ENCODE data around the gene HS6ST3. TPM values are rescaled to one million over a fixed set of nuclear protein-coding genes. Genes with fewer than 3 reads are reported as not detected.
A peak's percentile ranks its signal among the peaks of the same experiment; 100 is the strongest.

The HS6ST3 gene
- polyA plus RNA-seq, 6 donors from 2014 or later: not detected

DNA sequence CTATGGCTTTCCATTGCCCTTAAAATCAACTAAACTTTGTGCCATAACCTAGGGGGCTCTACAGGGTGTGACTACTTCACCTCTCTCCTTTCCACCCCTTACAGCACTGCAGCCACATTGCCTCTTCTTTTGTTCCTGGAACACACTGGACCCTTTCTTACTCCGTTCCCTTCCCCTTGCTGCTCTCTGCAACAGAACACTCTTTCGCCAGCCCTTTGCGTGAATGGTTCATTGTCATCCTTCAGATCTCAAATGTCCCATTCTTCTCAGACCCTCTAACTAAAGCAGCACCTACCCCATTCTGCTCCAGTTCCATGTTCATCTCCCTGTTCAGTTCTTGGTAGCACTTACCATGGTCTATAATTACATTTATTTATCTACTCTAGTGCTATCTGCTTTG, 696.1 kb downstream of the HS6ST3 start:
- DNase-seq: no peak
- no peak for ATAC-seq (ENCODE audit: low read depth in 2 of 2)
- no peak overlapping the region for H3K4me3 Mint-ChIP-seq
- peaks cover 0 to 14% (median 4%) of the 10 kb centered on the region in 7 donors for H3K9me3 Mint-ChIP-seq
- no peaks in the 10 kb centered on the region for H3K36me3 Mint-ChIP-seq
- H3K27ac Mint-ChIP-seq: no peak overlapping the region
- H3K4me1 Mint-ChIP-seq: no peaks in the 10 kb centered on the region
- no peaks in the 10 kb centered on the region for H3K27me3 Mint-ChIP-seq

DNA sequence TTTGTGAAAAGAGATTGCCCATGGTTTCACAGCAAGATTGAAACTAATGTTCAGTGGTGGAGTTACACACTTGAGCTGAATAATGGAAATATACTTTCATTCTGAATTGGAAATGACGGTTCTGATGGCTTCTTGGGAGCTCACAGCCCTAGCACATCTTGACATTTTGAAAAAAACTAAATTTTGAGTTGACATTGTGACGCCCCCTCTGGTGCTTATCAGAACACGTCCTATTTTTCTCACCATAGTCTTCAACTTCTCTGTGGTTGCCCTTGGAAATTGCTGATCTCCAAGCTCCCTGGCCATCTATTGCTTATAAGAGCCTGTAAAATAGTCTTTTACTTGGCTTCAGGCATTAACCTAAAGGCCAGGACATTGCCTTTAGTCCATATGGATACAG, 702.3 kb downstream of the HS6ST3 start:
- H3K4me1 Mint-ChIP-seq: no peaks in the 10 kb centered on the region
- no peak for DNase-seq
- no peaks in the 10 kb centered on the region for H3K36me3 Mint-ChIP-seq
- no peak for ATAC-seq (ENCODE audit: low read depth in 2 of 2)
- no peaks in the 10 kb centered on the region for H3K27me3 Mint-ChIP-seq
- H3K9me3 Mint-ChIP-seq: peaks cover 0 to 3% (median 2%) of the 10 kb centered on the region in 7 donors
- no peak overlapping the region for H3K4me3 Mint-ChIP-seq
- H3K27ac Mint-ChIP-seq: no peak overlapping the region

- Mint-ChIP-seq H3K27me3 (no peaks in the 10 kb centered on the region), H3K9me3 (peaks cover 0 to 4% (median 2%) of the 10 kb centered on the region in 7 donors), H3K4me3 (no peak overlapping the region), H3K36me3 (no peaks in the 10 kb centered on the region), H3K4me1 (no peaks in the 10 kb centered on the region), H3K27ac (no peak overlapping the region)
- DNase-seq (no peak), ATAC-seq (ENCODE audit: low read depth in 2 of 2) (no peak)
Measured at GRCh38 chr13:96792736-96793403, 703.0 kb downstream of the HS6ST3 start.

DNA sequence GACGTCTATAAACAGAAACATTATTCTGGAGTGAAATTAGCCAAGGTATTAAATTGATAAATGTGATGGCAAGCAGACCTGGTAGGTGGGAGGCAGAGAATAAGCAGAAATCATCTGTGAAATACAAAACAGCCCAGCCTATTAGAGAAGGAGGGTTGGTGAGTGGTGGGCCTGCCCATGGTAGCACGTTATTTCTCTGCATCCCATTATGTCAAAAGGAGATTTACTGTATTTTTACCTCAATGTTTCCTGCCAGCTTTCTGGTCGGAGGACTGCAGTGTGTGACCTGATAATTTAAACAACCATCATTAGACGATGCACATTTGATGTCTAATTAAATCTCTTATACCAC, 703.5 kb downstream of the HS6ST3 start:
- ATAC-seq (ENCODE audit: low read depth in 2 of 2) (no peak), DNase-seq (no peak)
- Mint-ChIP-seq H3K27ac (no peak overlapping the region), H3K36me3 (no peaks in the 10 kb centered on the region), H3K9me3 (peaks cover 0 to 8% (median 2%) of the 10 kb centered on the region in 7 donors), H3K4me1 (no peaks in the 10 kb centered on the region), H3K27me3 (no peaks in the 10 kb centered on the region), H3K4me3 (no peak overlapping the region)

- Mint-ChIP-seq H3K27me3 (no peaks in the 10 kb centered on the region), H3K36me3 (no peaks in the 10 kb centered on the region), H3K9me3 (peaks cover 0 to 8% (median 2%) of the 10 kb centered on the region in 7 donors), H3K27ac (no peak overlapping the region), H3K4me1 (no peaks in the 10 kb centered on the region), H3K4me3 (no peak overlapping the region)
- DNase-seq: no peak
- no peak for ATAC-seq (ENCODE audit: low read depth in 2 of 2)
Measured at GRCh38 chr13:96794669-96795068, 704.8 kb downstream of the HS6ST3 start.

- Mint-ChIP-seq H3K27ac (no peak overlapping the region), H3K36me3 (no peaks in the 10 kb centered on the region), H3K4me1 (no peaks in the 10 kb centered on the region), H3K27me3 (no peaks in the 10 kb centered on the region), H3K4me3 (no peak overlapping the region), H3K9me3 (peaks cover 0 to 8% (median 3%) of the 10 kb centered on the region in 7 donors)
- no peak for DNase-seq
- no peak for ATAC-seq (ENCODE audit: low read depth in 2 of 2)
Measured at GRCh38 chr13:96795670-96796069, 705.8 kb downstream of the HS6ST3 start.

- Mint-ChIP-seq H3K27me3 (no peaks in the 10 kb centered on the region), H3K4me1 (no peaks in the 10 kb centered on the region), H3K36me3 (no peaks in the 10 kb centered on the region), H3K9me3 (peaks cover 0 to 8% (median 4%) of the 10 kb centered on the region in 7 donors), H3K4me3 (no peak overlapping the region), H3K27ac (no peak overlapping the region)
- no peak for ATAC-seq (ENCODE audit: low read depth in 2 of 2)
- DNase-seq: no peak
Measured at GRCh38 chr13:96796091-96796633, 706.3 kb downstream of the HS6ST3 start.

DNA sequence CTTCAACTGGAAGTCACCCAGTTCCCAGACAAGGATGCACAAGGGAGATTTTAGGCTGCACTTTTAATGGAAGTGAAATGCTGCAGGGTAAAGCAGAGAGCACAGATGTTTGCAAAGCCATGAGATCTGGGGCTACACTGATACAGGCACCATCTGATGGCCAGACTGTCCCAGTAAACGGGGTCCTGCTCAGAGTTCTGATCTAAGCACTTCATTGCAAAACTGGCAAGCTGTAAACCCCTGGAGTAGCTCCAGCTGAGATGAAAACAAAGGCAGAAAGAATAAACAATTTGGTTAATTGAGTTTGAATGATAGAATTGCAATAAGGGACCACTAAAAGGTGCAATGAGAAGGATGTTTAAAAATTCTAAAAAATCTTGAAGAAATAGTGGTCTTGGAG, 707.2 kb downstream of the HS6ST3 start:
- H3K27ac Mint-ChIP-seq: no peak overlapping the region
- H3K27me3 Mint-ChIP-seq: no peaks in the 10 kb centered on the region
- no peak overlapping the region for H3K4me3 Mint-ChIP-seq
- DNase-seq (no peak), ATAC-seq (ENCODE audit: low read depth in 2 of 2) (no peak)
- no peaks in the 10 kb centered on the region for H3K36me3 Mint-ChIP-seq
- no peaks in the 10 kb centered on the region for H3K4me1 Mint-ChIP-seq
- peaks cover 0 to 10% (median 4%) of the 10 kb centered on the region in 7 donors for H3K9me3 Mint-ChIP-seq

DNA sequence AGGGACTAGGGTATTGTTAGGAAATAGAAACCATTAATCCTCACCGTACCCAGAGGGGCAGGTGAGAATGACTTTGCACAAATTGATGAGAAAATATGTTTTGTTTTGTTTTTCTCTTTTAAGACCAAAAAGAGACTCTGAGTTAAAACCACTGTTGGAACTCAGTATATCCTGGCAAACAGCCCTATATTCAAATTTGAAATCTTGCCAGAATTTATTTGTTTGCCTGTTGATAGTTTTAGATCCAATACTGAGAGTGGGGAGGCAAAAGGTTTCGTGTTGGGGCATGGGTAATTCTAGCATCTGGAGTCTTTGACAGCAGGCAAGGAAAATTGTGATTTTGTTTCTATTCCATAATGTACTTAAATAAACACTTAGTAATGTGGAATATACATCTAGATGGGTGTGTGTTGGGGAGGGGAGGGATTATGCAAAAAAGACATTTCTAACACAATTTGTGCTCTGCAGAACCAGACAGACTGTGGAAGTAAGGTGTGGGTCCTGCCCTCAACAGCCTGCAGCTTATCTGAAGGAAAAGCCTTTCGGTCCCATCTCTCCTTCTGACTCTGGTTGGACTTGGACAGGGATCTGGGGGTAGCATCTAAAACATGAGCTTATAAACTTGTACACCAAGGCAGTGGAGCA, 713.7 kb downstream of the HS6ST3 start:
- Mint-ChIP-seq H3K27me3 (no peaks in the 10 kb centered on the region), H3K4me3 (no peak overlapping the region), H3K4me1 (no peaks in the 10 kb centered on the region), H3K9me3 (peaks cover 3 to 14% (median 8%) of the 10 kb centered on the region in 7 donors), H3K36me3 (no peaks in the 10 kb centered on the region), H3K27ac (peak overlapping the region in 1 of 6 donors; percentile 68)
- no peak for ATAC-seq (ENCODE audit: low read depth in 2 of 2)
- DNase-seq: no peak

DNA sequence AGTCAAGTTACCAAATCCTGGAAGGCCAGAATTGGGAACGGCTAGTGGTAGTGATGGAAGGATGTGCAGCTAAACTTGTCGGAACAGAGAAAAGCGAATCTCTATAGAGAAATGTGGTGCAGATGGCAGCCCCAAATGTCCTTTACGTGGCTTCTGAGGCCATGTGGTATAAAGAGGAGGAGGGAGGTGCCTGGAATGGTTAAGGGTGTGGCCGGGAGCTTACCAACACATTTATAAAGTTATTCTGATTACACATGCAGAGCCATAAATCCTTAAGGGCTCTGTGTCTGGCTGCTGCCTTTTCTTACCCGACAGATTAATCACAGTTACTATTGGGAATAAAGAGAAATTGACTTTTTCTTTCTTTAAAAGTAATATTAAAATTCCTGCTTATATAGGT, 714.3 kb downstream of the HS6ST3 start:
- Mint-ChIP-seq H3K4me3 (no peak overlapping the region), H3K27ac (peak overlapping the region in 1 of 6 donors; percentile 68), H3K36me3 (no peaks in the 10 kb centered on the region), H3K27me3 (no peaks in the 10 kb centered on the region), H3K9me3 (peaks cover 3 to 14% (median 6%) of the 10 kb centered on the region in 7 donors), H3K4me1 (no peaks in the 10 kb centered on the region)
- DNase-seq (no peak), ATAC-seq (ENCODE audit: low read depth in 2 of 2) (no peak)

DNA sequence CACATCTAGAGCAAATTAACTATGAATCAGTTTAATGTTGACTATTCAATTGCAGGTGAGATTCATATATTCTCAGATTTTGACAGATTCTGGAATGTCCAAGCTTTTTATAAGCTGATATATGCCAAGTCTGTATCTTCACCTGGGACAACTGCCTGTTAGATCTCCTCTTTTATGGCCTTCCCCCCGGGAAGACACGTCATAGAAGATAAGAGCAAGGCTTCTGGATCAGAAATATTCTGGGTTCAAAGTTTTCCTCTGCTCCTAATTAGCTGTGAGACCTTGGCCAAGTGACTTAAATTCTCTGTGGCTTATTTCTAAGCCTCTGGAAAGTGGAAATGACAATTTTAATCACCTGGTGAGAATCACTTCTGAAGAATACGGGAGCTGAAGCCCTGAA, 716.8 kb downstream of the HS6ST3 start:
- H3K9me3 Mint-ChIP-seq: peaks cover 0 to 12% (median 4%) of the 10 kb centered on the region in 7 donors
- no peak for ATAC-seq (ENCODE audit: low read depth in 2 of 2)
- H3K4me1 Mint-ChIP-seq: no peaks in the 10 kb centered on the region
- no peak overlapping the region for H3K4me3 Mint-ChIP-seq
- no peaks in the 10 kb centered on the region for H3K27me3 Mint-ChIP-seq
- H3K36me3 Mint-ChIP-seq: no peaks in the 10 kb centered on the region
- no peak overlapping the region for H3K27ac Mint-ChIP-seq
- DNase-seq: no peak

DNA sequence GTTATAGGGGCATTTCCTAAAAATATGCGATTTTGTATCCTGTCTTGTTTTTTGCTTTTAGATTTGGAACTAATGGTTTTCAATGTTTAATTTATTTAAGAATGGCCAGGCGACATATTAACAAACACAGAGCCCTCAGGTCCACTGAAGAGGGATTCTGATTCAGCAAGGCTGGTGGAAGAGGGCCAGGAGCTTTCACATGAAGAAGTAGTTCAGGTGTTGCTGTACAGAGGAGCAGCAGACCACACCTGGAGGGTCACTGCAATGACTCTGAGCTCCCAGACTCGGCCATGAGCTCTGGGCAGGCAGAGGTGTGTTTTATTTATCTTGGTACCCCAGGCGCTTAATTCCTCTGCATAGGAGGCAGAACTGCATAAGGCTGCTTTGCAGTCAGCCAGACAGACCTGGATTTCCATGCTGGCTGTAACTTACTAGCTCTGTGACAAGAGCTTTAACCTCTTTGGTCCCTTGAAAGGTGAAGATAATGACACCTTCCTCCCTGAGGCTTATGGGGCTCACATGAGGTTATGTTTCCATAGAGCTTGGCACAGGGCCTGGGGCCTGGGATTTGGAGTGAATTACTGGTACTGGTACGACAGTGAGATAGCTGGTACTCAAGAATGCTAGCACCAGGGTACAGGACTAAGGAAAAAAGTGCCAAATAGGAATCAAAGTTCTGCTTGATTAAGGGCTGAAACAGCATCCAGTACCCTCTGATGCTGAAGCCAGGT, 719.6 kb downstream of the HS6ST3 start:
- Mint-ChIP-seq H3K9me3 (peaks cover 0 to 17% (median 10%) of the 10 kb centered on the region in 7 donors), H3K36me3 (peaks cover 0 to 4% of the 10 kb centered on the region in 2 donors), H3K4me3 (no peak overlapping the region), H3K4me1 (no peaks in the 10 kb centered on the region), H3K27ac (no peak overlapping the region), H3K27me3 (no peaks in the 10 kb centered on the region)
- DNase-seq (no peak), ATAC-seq (ENCODE audit: low read depth in 2 of 2) (no peak)

DNA sequence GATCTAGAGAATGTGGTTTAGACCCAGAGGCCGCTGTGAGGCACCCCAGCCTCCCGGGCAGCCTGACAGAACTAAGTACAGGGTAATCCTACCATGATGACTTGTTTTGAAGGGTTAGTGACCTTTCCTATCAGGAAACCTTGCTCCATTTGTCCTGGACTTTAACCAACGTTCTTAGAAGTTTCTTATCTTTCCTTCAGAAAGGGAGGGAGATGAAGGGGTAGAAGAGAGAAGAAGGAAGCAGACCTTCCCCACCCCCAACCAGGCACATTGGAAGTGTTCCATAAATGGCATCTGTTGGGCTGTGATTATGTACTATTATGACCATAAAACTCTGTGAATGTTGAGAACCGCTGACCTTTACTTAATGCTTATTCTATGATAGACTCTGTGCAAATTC, 720.2 kb downstream of the HS6ST3 start:
- no peaks in the 10 kb centered on the region for H3K4me1 Mint-ChIP-seq
- no peak overlapping the region for H3K4me3 Mint-ChIP-seq
- peaks cover 0 to 21% (median 11%) of the 10 kb centered on the region in 7 donors for H3K9me3 Mint-ChIP-seq
- H3K27ac Mint-ChIP-seq: no peak overlapping the region
- DNase-seq (no peak), ATAC-seq (ENCODE audit: low read depth in 2 of 2) (no peak)
- H3K36me3 Mint-ChIP-seq: peaks cover 0 to 7% of the 10 kb centered on the region in 2 donors
- no peaks in the 10 kb centered on the region for H3K27me3 Mint-ChIP-seq

DNA sequence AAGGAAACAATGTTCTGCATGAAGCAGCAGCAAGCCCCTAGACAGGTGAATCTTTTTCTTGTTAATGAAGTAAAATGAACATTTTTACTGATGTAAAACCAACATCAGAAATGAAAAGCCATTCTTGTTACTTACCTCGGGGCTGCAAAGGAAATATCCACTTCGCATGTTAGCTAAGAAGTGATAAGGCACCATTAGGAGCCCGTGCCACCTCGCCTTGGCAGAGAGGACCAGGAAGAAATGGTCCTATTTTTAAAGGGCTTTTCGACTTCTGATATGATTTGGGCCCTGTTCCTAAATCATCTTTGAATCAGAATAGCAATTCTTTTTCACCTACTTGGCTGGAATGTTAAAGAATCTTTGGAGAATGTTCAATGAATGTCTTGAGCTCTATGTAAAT, 721.1 kb downstream of the HS6ST3 start:
- DNase-seq: no peak
- Mint-ChIP-seq H3K4me1 (no peaks in the 10 kb centered on the region), H3K27me3 (no peaks in the 10 kb centered on the region), H3K36me3 (peaks cover 0 to 7% of the 10 kb centered on the region in 2 donors), H3K9me3 (peaks cover 0 to 21% (median 11%) of the 10 kb centered on the region in 7 donors), H3K4me3 (no peak overlapping the region), H3K27ac (no peak overlapping the region)
- ATAC-seq (ENCODE audit: low read depth in 2 of 2): no peak
